OCI-LY7 (cell line): ENCODE measurements around the gene PPP3CA.

ENCODE experiments used
- CTCF ChIP-seq: fragments of 200-600 bp; sonication (generic); conservative IDR thresholded peaks from 2 replicates; pipeline ENCODE4 v1.5.1; 2014; ENCODE audit warnings: mild to moderate bottlenecking, antibody characterized with exemption, low read length, moderate library complexity, mixed read lengths
- EZH2phosphoT487 ChIP-seq: fragments of 200-600 bp; sonication (generic); IDR thresholded peaks from 2 replicates; pipeline ENCODE4 v1.6.1; 2018; ENCODE audit warnings: low read depth, borderline replicate concordance, mild to moderate bottlenecking, mixed run types, antibody characterized with exemption, low read length, moderate library complexity, mixed read lengths

- TF ChIP-seq CTCF (no peak), EZH2phosphoT487 (no peak)
Observed at GRCh38 chr4:101010987-101011386, 336.3 kb downstream of the PPP3CA start.
